H1 (cell line): ENCODE measurements around the gene SSH2. TPM values are rescaled to one million over a fixed set of nuclear protein-coding genes. Genes with fewer than 3 reads are reported as not detected.

ENCODE experiments used
- CTCF ChIA-PET: fragments of 300-600 bp; sonication (Branson Sonifier 250); formaldehyde crosslinking; loops from one replicate; lab custom pipeline; 2021; ENCODE audit not compliant: partially characterized antibody; lab: Charles Lee
- POLR2A ChIA-PET: fragments of 300-600 bp; sonication (Branson Sonifier 250); formaldehyde crosslinking; loops from one replicate; lab custom pipeline; 2021; ENCODE audit warnings: inconsistent platforms; ENCODE audit not compliant: partially characterized antibody; lab: Charles Lee
- DNase-seq, 2 experiments: peaks; one replicate each; pipeline versions ENCODE4 v3.0.0 to v3.0.0-alpha.2; 2010 to 2022; ENCODE audit warnings: low spot score in 2 of 2, low read depth in 1 of 2, mixed read lengths in 1 of 2
- FAIRE-seq: peaks from 2 replicates; lab custom pipeline; 2011; peaks lifted over from hg19 to GRCh38; lab: Jason Lieb, UNC
- H2AFZ ChIP-seq: 2 replicates; pipeline ENCODE4 v1.8.1; 2012; ENCODE audit warnings: low read length, inconsistent platforms
- H2AK5ac ChIP-seq: 2 replicates; pipeline ENCODE4 v1.6.1; 2013; ENCODE audit warnings: low read depth, low read length
- H2BK120ac ChIP-seq: replicated peaks from 2 replicates; pipeline ENCODE3; 2013; ENCODE audit warnings: low read depth, low read length, inconsistent platforms
- H2BK12ac ChIP-seq: 2 replicates; pipeline ENCODE4 v1.6.1; 2013; ENCODE audit warnings: low read depth, low read length
- H2BK15ac ChIP-seq: 2 replicates; pipeline ENCODE4 v1.6.1; 2013; ENCODE audit warnings: low read length
- H2BK20ac ChIP-seq: 2 replicates; pipeline ENCODE4 v1.6.1; 2013; ENCODE audit warnings: low read length
- H2BK5ac ChIP-seq: 2 replicates; pipeline ENCODE4 v1.6.1; 2013; ENCODE audit warnings: low read depth, low read length
- H3K14ac ChIP-seq: 2 replicates; pipeline ENCODE4 v1.6.1; 2013; ENCODE audit warnings: inconsistent platforms; ENCODE audit not compliant: insufficient read length
- H3K18ac ChIP-seq: 2 replicates; pipeline ENCODE4 v1.6.1; 2013; ENCODE audit warnings: low read length; ENCODE audit errors: extremely low read depth
- H3K23ac ChIP-seq: 2 replicates; pipeline ENCODE4 v1.6.1; 2013; ENCODE audit warnings: inconsistent platforms; ENCODE audit not compliant: insufficient read length
- H3K23me2 ChIP-seq: 2 replicates; pipeline ENCODE4 v1.6.1; 2013; ENCODE audit warnings: low read depth, low read length
- H3K27ac ChIP-seq: 2 replicates; pipeline ENCODE4 v1.6.1; 2011; ENCODE audit warnings: low read depth, low read length, inconsistent platforms
- H3K27me3 ChIP-seq, 4 experiments: replicated peaks in 1 of 4; 1 replicate in 1 of 4; 2 replicates in 3 of 4; pipeline versions ENCODE4 v1.6.1 to v1.8.1; 2011 to 2013; ENCODE audit warnings: low read length in 3 of 4, mild to moderate bottlenecking in 3 of 4, inconsistent platforms in 2 of 4, mixed read lengths in 2 of 4, moderate library complexity in 1 of 4; ENCODE audit not compliant: control insufficient read depth in 3 of 4, insufficient read depth in 3 of 4; ENCODE audit errors: extremely low read depth in 1 of 4
- H3K36me3 ChIP-seq, 4 experiments: 2 replicates each; pipeline versions ENCODE4 v1.6.1 to v1.8.1; 2011 to 2013; ENCODE audit warnings: mild to moderate bottlenecking in 4 of 4, low read length in 3 of 4, moderate library complexity in 2 of 4, control low read depth in 1 of 4, inconsistent platforms in 1 of 4; ENCODE audit not compliant: insufficient read depth in 4 of 4, control insufficient read depth in 2 of 4
- H3K4ac ChIP-seq: replicated peaks from 2 replicates; pipeline ENCODE3; 2013; ENCODE audit warnings: low read length, low read depth, mixed read lengths, inconsistent platforms; ENCODE audit not compliant: insufficient read length
- H3K4me1 ChIP-seq, 4 experiments: replicated peaks in 1 of 4; 1 replicate in 1 of 4; 2 replicates in 3 of 4; pipeline versions ENCODE4 v1.6.1 to v1.8.1; 2011 to 2013; ENCODE audit warnings: low read length in 3 of 4, inconsistent platforms in 2 of 4, mixed read lengths in 1 of 4; ENCODE audit not compliant: insufficient read depth in 4 of 4, control insufficient read depth in 3 of 4
- H3K4me2 ChIP-seq, 2 experiments: 2 replicates each; pipeline versions ENCODE4 v1.6.1 to v1.8.1; 2011 to 2013; ENCODE audit warnings: low read depth in 2 of 2, low read length in 2 of 2, control low read depth in 1 of 2, inconsistent platforms in 1 of 2, mild to moderate bottlenecking in 1 of 2; ENCODE audit not compliant: insufficient read depth in 1 of 2
- H3K4me3 ChIP-seq, 4 experiments: fragments of 200-600, 300-600 bp in 1 of 4; sonication (generic), shearing (Covaris generic), sonication (Bioruptor Twin) in 1 of 4; 2 replicates each; pipeline versions ENCODE4 v1.5.1 to v1.8.1; 2011 to 2016; ENCODE audit warnings: low read length in 4 of 4, low read depth in 3 of 4, control low read depth in 2 of 4, inconsistent platforms in 2 of 4, mild to moderate bottlenecking in 2 of 4, mixed read lengths in 1 of 4, moderate library complexity in 1 of 4; ENCODE audit not compliant: insufficient read depth in 2 of 4; ENCODE audit errors: extremely low read depth in 1 of 4
- H3K56ac ChIP-seq: replicated peaks from 2 replicates; pipeline ENCODE3; 2013; ENCODE audit warnings: low read depth, mild to moderate bottlenecking, mixed read lengths, low read length, inconsistent platforms; ENCODE audit not compliant: insufficient read length
- H3K79me1 ChIP-seq: 2 replicates; pipeline ENCODE4 v1.6.1; 2013; ENCODE audit warnings: low read depth, low read length, control low read depth
- H3K79me2 ChIP-seq, 2 experiments: 2 replicates each; pipeline versions ENCODE4 v1.6.1 to v1.8.1; 2012 to 2013; ENCODE audit warnings: low read length in 2 of 2, mild to moderate bottlenecking in 2 of 2, inconsistent platforms in 1 of 2; ENCODE audit not compliant: insufficient read depth in 2 of 2, control insufficient read depth in 1 of 2
- H3K9ac ChIP-seq, 4 experiments: replicated peaks in 1 of 4; 1 replicate in 1 of 4; 2 replicates in 3 of 4; pipeline versions ENCODE4 v1.6.1 to v1.8.1; 2011 to 2013; ENCODE audit warnings: low read depth in 3 of 4, low read length in 3 of 4, control low read depth in 2 of 4, mild to moderate bottlenecking in 2 of 4, moderate library complexity in 2 of 4, inconsistent platforms in 1 of 4; ENCODE audit errors: extremely low read depth in 1 of 4
- H3K9me3 ChIP-seq, 2 experiments: 2 replicates each; pipeline versions ENCODE4 v1.6.1 to v1.8.1; 2012 to 2013; ENCODE audit warnings: mild to moderate bottlenecking in 2 of 2, moderate library complexity in 2 of 2, control low read depth in 1 of 2, inconsistent platforms in 1 of 2, low read depth in 1 of 2, low read length in 1 of 2, mixed read lengths in 1 of 2; ENCODE audit not compliant: insufficient read depth in 2 of 2
- H4K20me1 ChIP-seq, 2 experiments: replicated peaks in 1 of 2; 2 replicates each; pipeline versions ENCODE3 to v1.8.1; 2011 to 2013; ENCODE audit warnings: inconsistent platforms in 2 of 2, low read length in 2 of 2, mild to moderate bottlenecking in 1 of 2; ENCODE audit not compliant: insufficient read depth in 2 of 2, control insufficient read depth in 1 of 2
- H4K5ac ChIP-seq: 2 replicates; pipeline ENCODE4 v1.6.1; 2013; ENCODE audit warnings: low read length, low read depth, mixed read lengths, inconsistent platforms; ENCODE audit not compliant: insufficient read length
- H4K8ac ChIP-seq: 2 replicates; pipeline ENCODE4 v1.8.0; 2013; ENCODE audit warnings: mild to moderate bottlenecking, moderate library complexity, low read length, inconsistent platforms; ENCODE audit not compliant: insufficient read depth; ENCODE audit errors: extremely low read depth
- H4K91ac ChIP-seq: replicated peaks from 2 replicates; pipeline ENCODE3; 2013; ENCODE audit warnings: low read length, mixed read lengths, inconsistent platforms; ENCODE audit not compliant: insufficient read length
- NANOG ChIP-seq: IDR thresholded peaks from 2 replicates; pipeline ENCODE4 v1.6.1; 2011; ENCODE audit warnings: low read length, low read depth, mild to moderate bottlenecking, inconsistent platforms; ENCODE audit not compliant: insufficient read depth, poor library complexity, severe bottlenecking
- TCF12 ChIP-seq: IDR thresholded peaks from 2 replicates; pipeline ENCODE4 v1.6.1; 2011; ENCODE audit warnings: low read depth, mild to moderate bottlenecking, low read length
- WGBS, 2 experiments: shearing (Covaris generic) in 1 of 2; methylation state at CpG; one replicate each; pipeline versions ENCODE4 v1.1.6 to v1.1.7; 2013 to 2015; ENCODE audit warnings: low lambda C conversion rate in 2 of 2, mixed read lengths in 2 of 2, inconsistent platforms in 1 of 2, low coverage in 1 of 2, missing lambda C conversion rate in 1 of 2; ENCODE audit not compliant: insufficient replicate concordance in 2 of 2, insufficient coverage in 1 of 2, insufficient read length in 1 of 2; ENCODE audit errors: extremely low coverage in 1 of 2, missing lambda C conversion rate in 1 of 2; 5-methylcytosine and 5-hydroxymethylcytosine counted together
- polyA plus RNA-seq, 7 experiments: library from polyadenylated mRNA; depleted of rRNA in 3 of 7; stranded (reverse) in 5 of 7; unstranded in 2 of 7; fragments of >200 nt in 5 of 7; fragments of 200-250 nt in 2 of 7; gene quantifications; 1 replicate in 5 of 7; 2 replicates in 1 of 7; 4 replicates in 1 of 7; pipeline versions ENCODE4 v1.2.1 to v1.2.3, GENCODE V29; 2011 to 2013; ENCODE audit warnings: missing spikeins in 2 of 7, mixed read lengths in 2 of 7
- total RNA-seq: library from RNA; stranded (reverse); fragmentation: NEBNext Ultra II Directional; extraction: Animal tissue kit (Norgen Biotek cat#: 25700); gene quantifications from 2 replicates; pipeline ENCODE4 v1.2.1, GENCODE V29; 2021

Gene SSH2
- total and polyA plus RNA-seq, 2 of the 8 experiments (the other 6 are each of a cell fraction or from before 2014, with no cell fraction given), result 5.2 to 15.9 TPM

DNA sequence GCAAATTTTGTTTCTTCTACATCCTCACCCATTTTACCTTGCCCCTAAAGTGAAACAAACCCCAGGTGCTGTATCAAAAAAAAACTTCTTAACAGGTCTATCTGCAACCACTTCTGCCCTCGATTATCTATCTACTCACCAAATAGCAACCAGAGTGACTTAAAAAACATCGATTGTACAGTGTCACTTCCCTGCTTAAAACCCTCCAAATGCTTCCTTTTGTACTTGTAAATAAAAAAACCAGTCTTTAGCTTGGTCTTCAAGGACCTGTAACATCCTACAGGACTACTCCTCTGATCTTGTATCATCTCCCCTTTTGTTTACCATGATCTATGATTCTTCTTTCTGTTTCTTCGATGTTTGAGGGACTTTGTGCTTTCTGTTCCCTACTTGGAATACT is 224.6 kb downstream of the SSH2 start:
- H3K9me3 ChIP-seq, result no peaks in the 10 kb centered on the region
- H3K79me1 ChIP-seq, result no peaks in the 10 kb centered on the region
- no peak overlapping the region for H4K91ac ChIP-seq
- no peak overlapping the region for H3K4ac ChIP-seq
- no peak overlapping the region for H3K4me3 ChIP-seq
- no peaks in the 10 kb centered on the region for H4K20me1 ChIP-seq
- no peak for TF ChIP-seq TCF12
- TF ChIP-seq NANOG, result no peak
- CTCF ChIA-PET, result interaction anchor here (0.8 to 2.4 kb wide), 3 partner anchors 66 to 162 kb away, joined by 3 to 6 read pairs (median 3); no protein-coding TSS in a partner anchor
- FAIRE-seq (no peak), DNase-seq (no peak)
- H3K23ac ChIP-seq, result no peak overlapping the region
- H3K23me2 ChIP-seq, result no peaks in the 10 kb centered on the region
- H2AFZ ChIP-seq, result no peak overlapping the region
- H2BK5ac ChIP-seq, result no peak overlapping the region
- no peak overlapping the region for H2BK15ac ChIP-seq
- H2AK5ac ChIP-seq, result no peak overlapping the region
- H4K8ac ChIP-seq, result no peak overlapping the region
- H3K18ac ChIP-seq, result no peak overlapping the region
- H2BK12ac ChIP-seq, result no peak overlapping the region
- H2BK20ac ChIP-seq, result no peak overlapping the region
- no peaks in the 10 kb centered on the region for H3K79me2 ChIP-seq
- H4K5ac ChIP-seq, result no peak overlapping the region
- H3K27me3 ChIP-seq, result no peaks in the 10 kb centered on the region
- no peak overlapping the region for H2BK120ac ChIP-seq
- no peaks in the 10 kb centered on the region for H3K36me3 ChIP-seq
- no peak overlapping the region for H3K9ac ChIP-seq
- H3K14ac ChIP-seq, result no peak overlapping the region
- H3K4me1 ChIP-seq, result no peaks in the 10 kb centered on the region
- no peak overlapping the region for H3K4me2 ChIP-seq
- POLR2A ChIA-PET, result no interaction called here
- 93% methylated on average over 3 of the region's 3 CpGs; no CpG with 5 or more reads in 1 of the 2 experiments for WGBS, 2 experiments
- H3K56ac ChIP-seq, result no peak overlapping the region
- no peak overlapping the region for H3K27ac ChIP-seq
